Measurements from ENCODE around the gene MARCO. TPM values are rescaled to one million over a fixed set of nuclear protein-coding genes. Genes with fewer than 3 reads are reported as not detected.

MARCO gene
- total and polyA plus RNA-seq, 2 experiments from 2014 or later = not detected

- no peak for TF ChIP-seq ZNF462 (CRISPR knock-in tag; IDR thresholded peaks at IDR 0.05)
- no peak for TF ChIP-seq CREB1 (CRISPR knock-in tag; IDR thresholded peaks at IDR 0.05; ENCODE audit: low read depth)
- TF ChIP-seq ETS1 (IDR thresholded peaks at IDR 0.05) = no peak
Measured at GRCh38 chr2:119025013-119025412, 83.0 kb downstream of the MARCO start (continued).

- peak; percentile 32; the same call in 1 of the 3 replicates for ATAC-seq
- Histone ChIP-seq H3K36me3 (ENCODE audit: insufficient read depth) (no peaks in the 10 kb centered on the region), H4K20me1 (replicated peaks; ENCODE audit: insufficient read depth) (no peaks in the 10 kb centered on the region), H3F3A (replicated peaks; ENCODE audit: low read depth) (no peaks in the 10 kb centered on the region), H3K27me3 (ENCODE audit: insufficient read depth) (no peaks in the 10 kb centered on the region), H3K4me3 (no peak overlapping the region), H3K27ac (ENCODE audit: low read depth) (no peak overlapping the region), H3K4me2 (no peak overlapping the region), H3K4me1 (ENCODE audit: insufficient read depth) (no peaks in the 10 kb centered on the region), H2AFZ (no peak overlapping the region), H3K9me2 (ENCODE audit: insufficient read depth) (no peaks in the 10 kb centered on the region), H3K79me2 (replicated peaks; ENCODE audit: insufficient read depth) (no peaks in the 10 kb centered on the region)
- Mint-ChIP-seq H3K36me3 (ENCODE audit: low read depth) (peaks cover 6% of the 10 kb centered on the region), H3K9me3 (peaks cover 7% of the 10 kb centered on the region), H3K4me3 (no peak overlapping the region), H3K4me1 (peaks cover 10% of the 10 kb centered on the region), H3K27me3 (ENCODE audit: insufficient read depth, low read depth, poor library complexity) (peaks cover 3% of the 10 kb centered on the region), H3K27ac (no peak overlapping the region)
- TF ChIP-seq EZH2phosphoT487 (IDR thresholded peaks at IDR 0.05; ENCODE audit: unreplicated experiment) (no peak), ZNF331 (CRISPR knock-in tag; IDR thresholded peaks at IDR 0.05; ENCODE audit: low read depth) (no peak), JUNB (IDR thresholded peaks at IDR 0.05; ENCODE audit: unreplicated experiment) (no peak)
- DNase-seq (ENCODE audit: low spot score) = no peak
Measured at GRCh38 chr2:119025762-119026351, 83.9 kb downstream of the MARCO start.
